HepG2 (cell line): ENCODE measurements around the gene DEDD2. TPM values are rescaled to one million over a fixed set of nuclear protein-coding genes. Genes with fewer than 3 reads are reported as not detected.

Experiments used
- AFF4 ChIP-seq: sonication (generic); formaldehyde crosslinking; IDR thresholded peaks from 2 replicates; pipeline ENCODE4 v1.4.0; 2020; ENCODE audit warnings: missing genetic modification reagents
- DRAP1 ChIP-seq: IDR thresholded peaks from 2 replicates; pipeline ENCODE4 v1.6.1; 2016; ENCODE audit warnings: missing genetic modification reagents, missing compliant biosample characterization
- ETS1 ChIP-seq: sonication (generic); formaldehyde crosslinking; IDR thresholded peaks from 2 replicates; pipeline ENCODE4 v1.4.0; 2020; ENCODE audit warnings: missing genetic modification reagents
- EZH2 ChIP-seq: conservative IDR thresholded peaks from 2 replicates; pipeline ENCODE4 v1.6.1; 2012; ENCODE audit warnings: mild to moderate bottlenecking, low read depth, low read length, moderate library complexity
- MXD1 ChIP-seq: sonication (generic); formaldehyde crosslinking; IDR thresholded peaks from 2 replicates; pipeline ENCODE4 v1.4.0; 2020; ENCODE audit warnings: mild to moderate bottlenecking, missing genetic modification reagents
- SNAI1 ChIP-seq: sonication (generic); formaldehyde crosslinking; IDR thresholded peaks from 2 replicates; pipeline ENCODE4 v1.5.0; 2020; ENCODE audit warnings: mild to moderate bottlenecking, missing genetic modification reagents, borderline replicate concordance
- SP1 ChIP-seq, 2 experiments: fragments of 450-650 bp in 1 of 2; sonication (generic) in 1 of 2; formaldehyde crosslinking in 1 of 2; IDR thresholded peaks; 2 replicates each; pipeline versions ENCODE4 v1.4.0 to v1.6.1; 2016 to 2020; ENCODE audit warnings: missing genetic modification reagents in 1 of 2
- TFDP1 ChIP-seq: IDR thresholded peaks from 2 replicates; pipeline ENCODE4 v1.6.1; 2016; ENCODE audit warnings: missing compliant biosample characterization, missing genetic modification reagents, borderline replicate concordance
- TMF1 ChIP-seq: sonication (generic); formaldehyde crosslinking; IDR thresholded peaks from 2 replicates; pipeline ENCODE4 v1.8.1; 2022; ENCODE audit warnings: low read depth, missing genetic modification reagents
- ZNF142 ChIP-seq: sonication (generic); formaldehyde crosslinking; IDR thresholded peaks from 2 replicates; pipeline ENCODE4 v1.4.0; 2020; ENCODE audit warnings: missing genetic modification reagents
- ZNF574 ChIP-seq: sonication (generic); formaldehyde crosslinking; IDR thresholded peaks from 2 replicates; pipeline ENCODE4 v1.4.0; 2020; ENCODE audit warnings: missing genetic modification reagents
- polyA plus RNA-seq, 8 experiments: library from polyadenylated mRNA; depleted of rRNA in 3 of 8; stranded (reverse) in 7 of 8; unstranded in 1 of 8; fragments of >200 nt; fragmentation: Illumina TruSeq in 4 of 8; extraction: Trizol in 4 of 8; gene quantifications; 2 replicates each; pipeline versions ENCODE4 v1.2.1 to v1.2.3, GENCODE V29; 2011 to 2016; ENCODE audit warnings: low read depth in 4 of 8, missing spikeins in 1 of 8, mixed read lengths in 1 of 8; ENCODE audit not compliant: insufficient read depth in 1 of 8
- total RNA-seq, 5 experiments: library from RNA; depleted of rRNA; stranded (reverse); fragments of >200 nt; fragmentation: Illumina TruSeq; extraction: Trizol; gene quantifications; 2 replicates each; pipeline ENCODE4 v1.2.3, GENCODE V29; 2016; ENCODE audit warnings: low read depth in 1 of 5

DEDD2 gene
- total and polyA plus RNA-seq, 2 of the 13 experiments (the other 11 are each of a cell fraction or from before 2014, with no cell fraction given) = 19.2 to 24.7 TPM

GRCh38 chr19:42176990-42177685 is 40.3 kb downstream of the DEDD2 start (continued):
- 0 out of 2 replicates have a peak, but pooled peaks have one; percentile 17 for TF ChIP-seq ZNF574 (CRISPR knock-in tag)
- TF ChIP-seq ZNF142 (CRISPR knock-in tag) = peak; percentile 99
- no peak for TF ChIP-seq SNAI1 (CRISPR knock-in tag)
- TF ChIP-seq TFDP1 (CRISPR knock-in tag) = no peak
- no peak for TF ChIP-seq TMF1 (CRISPR knock-in tag)
- no peak for TF ChIP-seq SP1 (IDR thresholded peaks at IDR 0.05)
- no peak for TF ChIP-seq SP1 (CRISPR knock-in tag; IDR thresholded peaks at IDR 0.05)
- TF ChIP-seq AFF4 = no peak
- TF ChIP-seq DRAP1 (CRISPR knock-in tag) = no peak
- no peak for TF ChIP-seq ETS1 (CRISPR knock-in tag)
- TF ChIP-seq MXD1 (CRISPR knock-in tag) = 0 out of 2 replicates have a peak, but pooled peaks have one; percentile 50
- 0 out of 2 replicates have a peak, but pooled peaks have one; percentile 43 for TF ChIP-seq EZH2
